ENCODE measurements around the gene SSH2.
"Not testable (repeated sequence)": the region's sequence is repeated elsewhere in the genome, so short reads cannot be mapped to it uniquely, and the experiment has no call there.

The SSH2 gene

DNA sequence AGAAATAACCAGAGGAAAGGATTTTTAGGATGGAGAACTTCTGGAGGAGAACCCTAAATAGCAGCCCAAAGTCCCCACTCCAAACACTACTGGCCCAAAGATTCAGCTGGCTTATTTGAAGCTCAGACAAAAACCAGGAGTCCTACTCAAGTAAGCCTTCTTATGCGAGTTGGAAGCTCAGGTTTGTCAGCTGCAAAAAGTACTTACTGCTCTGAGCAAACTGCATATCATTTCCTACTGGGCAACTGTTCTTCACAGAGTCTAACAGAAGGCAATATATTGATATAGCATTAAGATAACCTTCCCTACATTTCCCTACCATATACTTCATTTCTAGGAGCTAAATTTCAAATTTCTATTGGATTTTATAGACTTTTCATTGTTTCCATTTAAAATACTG, 231.2 kb downstream of the SSH2 start:
- no peak for DNase-seq

- no peak for DNase-seq
Measured at GRCh38 chr17:29698019-29698777, 231.8 kb downstream of the SSH2 start.

DNA sequence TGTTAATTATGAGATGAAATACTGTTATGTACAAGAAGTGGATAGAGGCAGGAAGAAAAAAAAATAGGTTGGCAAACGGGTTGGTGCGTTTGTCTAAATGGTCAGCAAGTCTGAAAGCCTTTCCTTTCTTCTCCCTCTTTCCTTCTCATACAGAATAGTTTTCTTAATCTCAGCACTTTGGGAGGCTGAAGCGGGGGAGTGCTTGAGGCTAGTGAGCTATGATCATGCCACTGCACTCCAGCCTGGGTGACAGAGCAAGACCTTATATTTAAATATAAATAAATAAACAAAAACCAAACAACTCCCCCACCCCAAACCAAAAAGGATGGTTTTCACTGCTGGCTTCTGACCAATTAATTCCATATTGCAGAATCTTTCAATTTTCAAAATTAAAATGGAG, 232.7 kb downstream of the SSH2 start:
- DNase-seq = no peak

- no peak for DNase-seq
Measured at GRCh38 chr17:29694918-29695563, 235.0 kb downstream of the SSH2 start.

- DNase-seq = no peak
Measured at GRCh38 chr17:29693751-29694150, 236.3 kb downstream of the SSH2 start.

- DNase-seq = peak; percentile 81
Measured at GRCh38 chr17:29687596-29687995, 242.4 kb downstream of the SSH2 start.

DNA sequence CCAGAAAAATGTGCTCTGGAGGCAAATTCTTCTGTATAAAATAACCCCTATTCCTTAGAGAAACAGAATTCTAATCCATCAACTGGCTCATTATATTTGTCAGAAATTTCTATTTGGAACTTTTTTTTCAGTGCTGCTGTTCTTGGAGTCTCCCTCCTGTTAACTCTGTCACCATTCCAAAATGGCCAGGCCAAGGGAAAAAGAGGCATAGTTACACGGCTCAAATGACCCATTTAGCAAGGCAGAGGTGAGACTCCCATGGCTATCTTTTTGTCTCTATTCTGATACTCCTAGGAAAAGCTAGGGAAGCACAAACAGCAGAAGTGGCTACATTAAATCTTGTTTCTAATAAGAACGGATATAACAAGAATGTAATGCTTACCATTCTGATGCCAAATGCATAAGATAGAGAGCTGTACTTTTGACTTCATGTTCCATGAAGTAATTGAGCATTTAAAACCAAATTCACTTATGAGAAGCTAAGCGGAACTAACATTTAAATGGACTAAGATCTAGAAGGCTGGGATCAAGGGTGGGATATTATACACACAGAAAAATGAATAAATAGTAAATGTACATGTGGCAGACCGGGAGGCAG, 242.9 kb downstream of the SSH2 start:
- no peak for DNase-seq

DNA sequence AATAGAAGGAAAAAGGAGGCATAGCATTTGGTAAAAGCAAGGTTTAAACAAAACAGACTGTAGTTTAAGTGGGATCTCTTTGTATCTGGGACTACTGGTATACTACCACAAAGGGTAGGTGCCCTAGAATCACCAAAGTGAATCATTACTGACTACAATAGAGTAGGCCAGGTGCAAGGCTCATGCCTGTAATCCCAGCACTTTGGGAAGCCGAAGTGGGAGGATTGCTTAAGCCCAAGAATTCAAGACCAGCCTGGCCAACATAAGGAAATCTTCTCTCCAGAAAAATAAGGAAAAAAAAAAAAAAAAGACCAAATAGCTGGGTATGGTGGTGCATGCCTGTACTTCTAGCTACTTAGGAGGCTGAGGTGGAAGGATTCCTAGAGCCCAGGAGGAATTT, 246.5 kb downstream of the SSH2 start:
- DNase-seq = no peak

- DNase-seq = no peak
Measured at GRCh38 chr17:29682987-29683386, 247.0 kb downstream of the SSH2 start.

GRCh38 chr17:29682054-29682453, 248.0 kb downstream of the SSH2 start:
- DNase-seq = no peak

GRCh38 chr17:29677824-29678223, 252.2 kb downstream of the SSH2 start:
- DNase-seq = no peak

- DNase-seq = peak; percentile 39
Measured at GRCh38 chr17:29677221-29677791, 252.7 kb downstream of the SSH2 start.

DNA sequence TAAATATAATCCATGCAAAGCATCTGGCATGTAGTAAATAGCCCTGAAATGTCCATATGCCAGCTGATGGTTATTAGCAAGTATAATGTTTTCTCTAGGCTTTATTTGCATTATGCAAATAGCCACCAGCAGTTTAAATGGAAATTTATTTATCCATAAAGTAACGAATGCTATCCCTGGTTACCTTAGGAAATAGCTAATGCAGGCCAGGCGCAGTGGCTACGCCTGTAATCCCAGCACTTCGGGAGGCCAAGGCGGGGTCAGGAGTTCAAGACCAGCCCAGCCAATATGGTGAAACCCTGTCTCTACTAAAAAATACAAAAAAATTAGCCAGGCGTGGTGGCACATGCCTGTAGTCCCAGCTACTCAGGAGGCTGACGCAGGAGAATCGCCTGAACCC, 254.1 kb downstream of the SSH2 start:
- DNase-seq = not testable (repeated sequence)

- DNase-seq = no peak
Measured at GRCh38 chr17:29674281-29674680, 255.7 kb downstream of the SSH2 start.

GRCh38 chr17:29671661-29672060, 258.4 kb downstream of the SSH2 start:
- DNase-seq = no peak

DNA sequence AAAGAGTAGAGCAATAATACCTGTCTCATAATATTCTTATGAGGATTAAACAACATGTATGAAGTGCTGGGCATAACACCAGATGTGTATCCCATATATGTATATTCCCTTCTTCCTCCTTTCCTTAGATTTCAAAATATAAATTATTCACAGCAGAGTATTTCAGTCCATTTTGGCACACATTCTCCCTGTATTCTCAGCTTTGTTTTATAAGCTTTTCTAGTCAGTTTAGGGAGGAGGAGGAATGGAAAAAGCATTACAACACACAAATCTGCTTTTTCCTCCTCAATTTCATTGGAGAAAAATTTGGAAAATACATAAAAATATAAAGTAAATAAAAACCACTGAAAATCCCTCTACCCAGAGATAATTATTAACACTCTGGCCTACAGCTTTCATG, 260.8 kb downstream of the SSH2 start:
- no peak for DNase-seq

DNA sequence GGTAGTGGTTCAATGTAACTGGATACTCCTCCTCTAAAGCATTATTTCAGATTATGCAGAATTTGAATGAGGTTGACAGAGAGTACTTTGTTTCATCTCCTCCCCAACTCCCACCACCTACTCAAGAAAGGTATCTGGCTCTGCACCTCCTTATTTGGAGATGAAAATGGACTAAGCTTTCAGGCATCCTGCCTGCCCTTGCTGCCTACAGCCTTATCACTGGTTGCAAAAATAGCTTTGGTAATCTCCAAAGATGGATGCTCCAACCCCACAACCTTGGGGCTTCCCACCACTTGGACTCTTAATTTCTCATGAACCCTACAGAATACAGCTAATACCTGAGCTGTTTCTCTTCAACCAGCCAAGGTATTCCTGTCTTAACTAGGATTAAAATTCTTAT, 262.1 kb downstream of the SSH2 start:
- no peak for DNase-seq

- DNase-seq = no peak
Measured at GRCh38 chr17:29665481-29665810, 264.6 kb downstream of the SSH2 start.

GRCh38 chr17:29664743-29665480, 265.1 kb downstream of the SSH2 start:
- no peak for DNase-seq

GRCh38 chr17:29663155-29663554, 266.9 kb downstream of the SSH2 start:
- DNase-seq = peak; percentile 25

- no peak for DNase-seq
Measured at GRCh38 chr17:29661213-29661612, 268.8 kb downstream of the SSH2 start.

GRCh38 chr17:29659155-29659554, 270.9 kb downstream of the SSH2 start:
- no peak for DNase-seq

GRCh38 chr17:29655323-29655722, 274.7 kb downstream of the SSH2 start:
- no peak for DNase-seq
